ENCODE data around the gene SIL1. TPM values are rescaled to one million over a fixed set of nuclear protein-coding genes. Genes with fewer than 3 reads are reported as not detected.
"Not testable (repeated sequence)": the region's sequence is repeated elsewhere in the genome, so short reads cannot be mapped to it uniquely, and the experiment has no call there.

The SIL1 gene
- total RNA-seq, 1 experiment from 2014 or later: 114 TPM

GRCh38 chr5:138922494-138922893 is 275.7 kb downstream of the SIL1 start:
- no peak overlapping the region for H3K4me3 Mint-ChIP-seq (ENCODE audit: unreplicated experiment)
- intact Hi-C loops (cut with micrococcal nuclease): no loop called here
- no peaks in the 10 kb centered on the region for H3K27me3 Mint-ChIP-seq (ENCODE audit: insufficient read depth, unreplicated experiment)
- H3K9me3 Mint-ChIP-seq (ENCODE audit: unreplicated experiment): no peaks in the 10 kb centered on the region
- CTCF ChIA-PET: no interaction called here
- no peak overlapping the region for H3K27ac Mint-ChIP-seq (ENCODE audit: low read depth, unreplicated experiment)
- peaks cover 5% of the 10 kb centered on the region for H3K4me1 Mint-ChIP-seq (ENCODE audit: insufficient read depth, unreplicated experiment)
- no peak for TF ChIP-seq CTCF (IDR thresholded peaks at IDR 0.05; ENCODE audit: unreplicated experiment)
- POLR2A ChIA-PET: no interaction called here
- H3K36me3 Mint-ChIP-seq (ENCODE audit: insufficient read depth, unreplicated experiment): peaks cover 96% of the 10 kb centered on the region
- BruUV-seq (replicated peaks): no TSS peak
- no peak for DNase-seq (ENCODE audit: unreplicated experiment)

- BruUV-seq (replicated peaks); H3K9me3 Mint-ChIP-seq (ENCODE audit: unreplicated experiment); H3K4me1 Mint-ChIP-seq (ENCODE audit: insufficient read depth, unreplicated experiment); intact Hi-C loops (cut with micrococcal nuclease); H3K27me3 Mint-ChIP-seq (ENCODE audit: insufficient read depth, unreplicated experiment); DNase-seq (ENCODE audit: unreplicated experiment); H3K4me3 Mint-ChIP-seq (ENCODE audit: unreplicated experiment); H3K27ac Mint-ChIP-seq (ENCODE audit: low read depth, unreplicated experiment): not testable (repeated sequence)
- ChIA-PET POLR2A (interaction anchor here (1.9 kb wide), 1 partner anchor 10 kb away, joined by 4 read pairs; no protein-coding TSS in a partner anchor), CTCF (interaction anchor here (0.9 kb wide), 1 partner anchor 48 kb away, joined by 4 read pairs; no protein-coding TSS in a partner anchor)
- H3K36me3 Mint-ChIP-seq (ENCODE audit: insufficient read depth, unreplicated experiment): peaks cover 85% of the 10 kb centered on the region
Measured at GRCh38 chr5:138921362-138921761, 276.8 kb downstream of the SIL1 start.

- no TSS peak for BruUV-seq (replicated peaks)
- no peak for TF ChIP-seq CTCF (IDR thresholded peaks at IDR 0.05; ENCODE audit: unreplicated experiment)
- ChIA-PET CTCF (interaction anchor here (0.6 to 0.9 kb wide), 4 partner anchors 47 to 389 kb away, joined by 3 to 4 read pairs (median 4); no protein-coding TSS in a partner anchor), POLR2A (interaction anchor here (0.9 to 1.9 kb wide), 2 partner anchors 11 to 44 kb away, joined by 3 to 4 read pairs; no protein-coding TSS in a partner anchor)
- H3K36me3 Mint-ChIP-seq (ENCODE audit: insufficient read depth, unreplicated experiment): peaks cover 85% of the 10 kb centered on the region
- H3K4me3 Mint-ChIP-seq (ENCODE audit: unreplicated experiment): no peak overlapping the region
- H3K27me3 Mint-ChIP-seq (ENCODE audit: insufficient read depth, unreplicated experiment): no peaks in the 10 kb centered on the region
- intact Hi-C loops (cut with micrococcal nuclease): no loop called here
- H3K4me1 Mint-ChIP-seq (ENCODE audit: insufficient read depth, unreplicated experiment): peaks cover 5% of the 10 kb centered on the region
- no peaks in the 10 kb centered on the region for H3K9me3 Mint-ChIP-seq (ENCODE audit: unreplicated experiment)
- H3K27ac Mint-ChIP-seq (ENCODE audit: low read depth, unreplicated experiment): no peak overlapping the region
- no peak for DNase-seq (ENCODE audit: unreplicated experiment)
Measured at GRCh38 chr5:138920181-138920580, 278.0 kb downstream of the SIL1 start.

- H3K4me1 Mint-ChIP-seq (ENCODE audit: insufficient read depth, unreplicated experiment): peaks cover 5% of the 10 kb centered on the region
- no TSS peak for BruUV-seq (replicated peaks)
- intact Hi-C loops (cut with micrococcal nuclease): no loop called here
- no peak overlapping the region for H3K4me3 Mint-ChIP-seq (ENCODE audit: unreplicated experiment)
- H3K27me3 Mint-ChIP-seq (ENCODE audit: insufficient read depth, unreplicated experiment): no peaks in the 10 kb centered on the region
- peaks cover 81% of the 10 kb centered on the region for H3K36me3 Mint-ChIP-seq (ENCODE audit: insufficient read depth, unreplicated experiment)
- TF ChIP-seq CTCF (IDR thresholded peaks at IDR 0.05; ENCODE audit: unreplicated experiment): no peak
- POLR2A ChIA-PET: no interaction called here
- CTCF ChIA-PET: no interaction called here
- no peaks in the 10 kb centered on the region for H3K9me3 Mint-ChIP-seq (ENCODE audit: unreplicated experiment)
- no peak overlapping the region for H3K27ac Mint-ChIP-seq (ENCODE audit: low read depth, unreplicated experiment)
- no peak for DNase-seq (ENCODE audit: unreplicated experiment)
Measured at GRCh38 chr5:138918686-138919085, 279.5 kb downstream of the SIL1 start.

GRCh38 chr5:138914338-138914737 is 283.8 kb downstream of the SIL1 start:
- no peak overlapping the region for H3K4me3 Mint-ChIP-seq (ENCODE audit: unreplicated experiment)
- ChIA-PET CTCF (interaction anchor here (1.4 to 1.7 kb wide), 2 partner anchors 89 to 348 kb away, joined by 5 to 6 read pairs; no protein-coding TSS in a partner anchor), POLR2A (no interaction called here)
- no peak for TF ChIP-seq CTCF (IDR thresholded peaks at IDR 0.05; ENCODE audit: unreplicated experiment)
- no peak for DNase-seq (ENCODE audit: unreplicated experiment)
- no TSS peak for BruUV-seq (replicated peaks)
- intact Hi-C loops (cut with micrococcal nuclease): no loop called here
- no peak overlapping the region for H3K27ac Mint-ChIP-seq (ENCODE audit: low read depth, unreplicated experiment)
- peaks cover 8% of the 10 kb centered on the region for H3K4me1 Mint-ChIP-seq (ENCODE audit: insufficient read depth, unreplicated experiment)
- H3K27me3 Mint-ChIP-seq (ENCODE audit: insufficient read depth, unreplicated experiment): no peaks in the 10 kb centered on the region
- H3K9me3 Mint-ChIP-seq (ENCODE audit: unreplicated experiment): no peaks in the 10 kb centered on the region
- H3K36me3 Mint-ChIP-seq (ENCODE audit: insufficient read depth, unreplicated experiment): peaks cover 73% of the 10 kb centered on the region

All from MCF 10A (cell line).